Measurements from ENCODE around the gene GALK1.

GALK1 gene

GRCh38 chr17:75751676-75752404, 13.2 kb downstream of the GALK1 start:
- DNase-seq (ENCODE audit: extremely low read depth in 1 of 2, low read depth in 1 of 2), result no peak

- DNase-seq (ENCODE audit: extremely low read depth in 1 of 2, low read depth in 1 of 2), result no peak
These were observed 14.2 kb downstream of the GALK1 start for GRCh38 chr17:75750661-75751423.

- DNase-seq (ENCODE audit: extremely low read depth in 1 of 2, low read depth in 1 of 2), result peak; percentile 72 to 90
These were observed 15.2 kb downstream of the GALK1 start for GRCh38 chr17:75749545-75750389.

GRCh38 chr17:75748706-75749105, 16.3 kb downstream of the GALK1 start:
- DNase-seq (ENCODE audit: extremely low read depth in 1 of 2, low read depth in 1 of 2), result no peak

GRCh38 chr17:75743625-75744206, 21.3 kb downstream of the GALK1 start:
- DNase-seq (ENCODE audit: extremely low read depth in 1 of 2, low read depth in 1 of 2), result no peak

GRCh38 chr17:75742337-75742736, 22.7 kb downstream of the GALK1 start:
- no peak for DNase-seq (ENCODE audit: extremely low read depth in 1 of 2, low read depth in 1 of 2)

GRCh38 chr17:75740631-75741077, 24.3 kb downstream of the GALK1 start:
- no peak for DNase-seq (ENCODE audit: extremely low read depth in 1 of 2, low read depth in 1 of 2)

GRCh38 chr17:75740215-75740614, 24.8 kb downstream of the GALK1 start:
- DNase-seq (ENCODE audit: extremely low read depth in 1 of 2, low read depth in 1 of 2), result no peak

GRCh38 chr17:75739801-75740200, 25.2 kb downstream of the GALK1 start:
- DNase-seq (ENCODE audit: extremely low read depth in 1 of 2, low read depth in 1 of 2), result no peak

GRCh38 chr17:75739174-75739573, 25.8 kb downstream of the GALK1 start:
- DNase-seq (ENCODE audit: extremely low read depth in 1 of 2, low read depth in 1 of 2), result no peak

GRCh38 chr17:75738218-75738802, 26.7 kb downstream of the GALK1 start:
- no peak for DNase-seq (ENCODE audit: extremely low read depth in 1 of 2, low read depth in 1 of 2)

- DNase-seq (ENCODE audit: extremely low read depth in 1 of 2, low read depth in 1 of 2), result no peak
These were observed 27.6 kb downstream of the GALK1 start for GRCh38 chr17:75737133-75737962.

- DNase-seq (ENCODE audit: extremely low read depth in 1 of 2, low read depth in 1 of 2), result no peak
These were observed 28.7 kb downstream of the GALK1 start for GRCh38 chr17:75736173-75736835.

GRCh38 chr17:75734674-75735294, 30.2 kb downstream of the GALK1 start:
- no peak for DNase-seq (ENCODE audit: extremely low read depth in 1 of 2, low read depth in 1 of 2)

- DNase-seq (ENCODE audit: extremely low read depth in 1 of 2, low read depth in 1 of 2), result no peak
These were observed 31.5 kb downstream of the GALK1 start for GRCh38 chr17:75733471-75733870.

GRCh38 chr17:75731716-75732498, 33.1 kb downstream of the GALK1 start:
- DNase-seq (ENCODE audit: extremely low read depth in 1 of 2, low read depth in 1 of 2), result no peak

GRCh38 chr17:75731086-75731715, 33.8 kb downstream of the GALK1 start:
- no peak for DNase-seq (ENCODE audit: extremely low read depth in 1 of 2, low read depth in 1 of 2)
